GM18907 (cell line): Measurements from ENCODE around the gene FOXN1.
A peak's percentile ranks its signal among the peaks of the same experiment; 100 is the strongest.

Source experiments
- ATAC-seq: cut with Tn5 transposase; IDR thresholded peaks from one replicate; pipeline ENCODE4 v1.9.1; 2021; ENCODE audit warnings: mild to moderate bottlenecking, moderate library complexity; ENCODE audit not compliant: unreplicated experiment

Gene FOXN1

GRCh38 chr17:28477928-28478327 is 28.2 kb upstream of the FOXN1 start:
- ATAC-seq, result no peak

- no peak for ATAC-seq
Measured at GRCh38 chr17:28478712-28479615, 27.2 kb upstream of the FOXN1 start.

GRCh38 chr17:28480278-28480677 is 25.9 kb upstream of the FOXN1 start:
- ATAC-seq, result no peak

GRCh38 chr17:28480799-28481571 is 25.2 kb upstream of the FOXN1 start:
- ATAC-seq, result no peak

GRCh38 chr17:28482551-28483199 is 23.5 kb upstream of the FOXN1 start:
- ATAC-seq, result no peak

- peak; percentile 71 for ATAC-seq
Measured at GRCh38 chr17:28484296-28484695, 21.9 kb upstream of the FOXN1 start.

GRCh38 chr17:28485049-28485448 is 21.1 kb upstream of the FOXN1 start:
- no peak for ATAC-seq

- no peak for ATAC-seq
Measured at GRCh38 chr17:28487881-28488532, 18.1 kb upstream of the FOXN1 start.

GRCh38 chr17:28488533-28489276 is 17.4 kb upstream of the FOXN1 start:
- no peak for ATAC-seq

GRCh38 chr17:28491286-28491685 is 14.9 kb upstream of the FOXN1 start:
- ATAC-seq, result no peak

- ATAC-seq, result no peak
Measured at GRCh38 chr17:28491860-28492259, 14.3 kb upstream of the FOXN1 start.

- no peak for ATAC-seq
Measured at GRCh38 chr17:28492352-28493310, 13.5 kb upstream of the FOXN1 start.

GRCh38 chr17:28493460-28493859 is 12.7 kb upstream of the FOXN1 start:
- no peak for ATAC-seq

GRCh38 chr17:28494445-28495188 is 11.5 kb upstream of the FOXN1 start:
- ATAC-seq, result peak; percentile 53

- ATAC-seq, result no peak
Measured at GRCh38 chr17:28495635-28496034, 10.5 kb upstream of the FOXN1 start.

GRCh38 chr17:28497931-28498330 is 8.2 kb upstream of the FOXN1 start:
- no peak for ATAC-seq

GRCh38 chr17:28498652-28499363 is 7.3 kb upstream of the FOXN1 start:
- ATAC-seq, result no peak

- ATAC-seq, result no peak
Measured at GRCh38 chr17:28499364-28499664, 6.8 kb upstream of the FOXN1 start.
